ENCODE results near the gene LAMA2. TPM values are rescaled to one million over a fixed set of nuclear protein-coding genes. Genes with fewer than 3 reads are reported as not detected.

Gene LAMA2
- polyA plus RNA-seq, 1 donor from 2014 or later, result 0.05 TPM

DNA sequence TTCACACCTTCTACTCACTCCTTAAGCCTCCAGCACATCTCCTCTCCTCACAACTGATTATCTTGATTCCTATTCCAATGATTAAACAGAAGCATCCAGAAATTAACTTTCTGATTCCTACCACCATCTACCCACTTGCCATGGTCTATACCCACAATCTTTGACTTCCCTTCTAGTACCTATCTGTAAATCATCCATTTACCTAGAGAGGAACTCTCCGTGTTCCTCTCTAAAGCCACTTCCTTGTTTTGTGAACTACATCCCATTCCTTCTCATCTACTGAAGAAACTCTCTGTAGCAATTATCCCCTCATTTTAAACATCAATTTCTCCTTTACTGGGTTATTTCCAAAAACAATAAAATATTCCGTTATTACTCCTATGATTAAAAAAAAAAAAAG lies 659.8 kb downstream of the LAMA2 start:
- Mint-ChIP-seq H3K36me3 (peaks cover 1% of the 10 kb centered on the region), H3K4me1 (no peaks in the 10 kb centered on the region), H3K27ac (no peak overlapping the region), H3K4me3 (no peak overlapping the region), H3K27me3 (peaks cover 3% of the 10 kb centered on the region), H3K9me3 (no peaks in the 10 kb centered on the region)

DNA sequence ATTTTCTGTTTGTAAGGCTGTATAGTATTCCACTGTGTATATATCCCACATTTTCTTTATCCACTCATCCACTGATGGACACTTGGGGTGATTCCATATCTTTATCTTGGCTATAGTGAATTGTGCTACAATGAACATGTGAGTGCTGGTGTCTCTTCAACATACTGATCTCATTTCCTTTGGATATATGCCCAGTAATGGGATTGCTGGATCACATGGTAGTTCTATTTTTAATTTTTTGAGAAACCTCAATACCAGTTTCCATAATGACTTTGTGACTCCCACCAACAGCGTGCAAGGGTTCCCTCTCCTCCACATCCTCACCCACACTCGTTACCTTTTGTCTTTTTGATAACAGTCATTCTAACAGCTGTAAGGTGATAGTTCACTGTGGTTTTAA lies 661.0 kb downstream of the LAMA2 start:
- Mint-ChIP-seq H3K27ac (no peak overlapping the region), H3K36me3 (peaks cover 1% of the 10 kb centered on the region), H3K4me3 (no peak overlapping the region), H3K9me3 (no peaks in the 10 kb centered on the region), H3K27me3 (peaks cover 3% of the 10 kb centered on the region), H3K4me1 (no peaks in the 10 kb centered on the region)

GRCh38 chr6:129544892-129545612 lies 662.1 kb downstream of the LAMA2 start:
- H3K4me3 Mint-ChIP-seq, result no peak overlapping the region
- H3K36me3 Mint-ChIP-seq, result peaks cover 1% of the 10 kb centered on the region

GRCh38 chr6:129546702-129547101 lies 663.8 kb downstream of the LAMA2 start:
- Mint-ChIP-seq H3K4me1 (no peaks in the 10 kb centered on the region), H3K27me3 (peaks cover 3% of the 10 kb centered on the region), H3K4me3 (no peak overlapping the region), H3K36me3 (no peaks in the 10 kb centered on the region), H3K9me3 (no peaks in the 10 kb centered on the region), H3K27ac (no peak overlapping the region)

More at GRCh38 chr6:129544892-129545612, 662.1 kb downstream of the LAMA2 start:
- Mint-ChIP-seq H3K27ac (no peak overlapping the region), H3K27me3 (peaks cover 3% of the 10 kb centered on the region), H3K9me3 (no peaks in the 10 kb centered on the region), H3K4me1 (no peaks in the 10 kb centered on the region)

GRCh38 chr6:129551486-129551885 lies 668.5 kb downstream of the LAMA2 start:
- H3K4me1 Mint-ChIP-seq, result no peaks in the 10 kb centered on the region
- H3K4me3 Mint-ChIP-seq, result no peak overlapping the region
- H3K27ac Mint-ChIP-seq, result no peak overlapping the region
- H3K36me3 Mint-ChIP-seq, result no peaks in the 10 kb centered on the region
- H3K9me3 Mint-ChIP-seq, result peaks cover 0 to 4% (median 0%) of the 10 kb centered on the region in 3 donors
- H3K27me3 Mint-ChIP-seq, result peaks cover 3% of the 10 kb centered on the region

DNA sequence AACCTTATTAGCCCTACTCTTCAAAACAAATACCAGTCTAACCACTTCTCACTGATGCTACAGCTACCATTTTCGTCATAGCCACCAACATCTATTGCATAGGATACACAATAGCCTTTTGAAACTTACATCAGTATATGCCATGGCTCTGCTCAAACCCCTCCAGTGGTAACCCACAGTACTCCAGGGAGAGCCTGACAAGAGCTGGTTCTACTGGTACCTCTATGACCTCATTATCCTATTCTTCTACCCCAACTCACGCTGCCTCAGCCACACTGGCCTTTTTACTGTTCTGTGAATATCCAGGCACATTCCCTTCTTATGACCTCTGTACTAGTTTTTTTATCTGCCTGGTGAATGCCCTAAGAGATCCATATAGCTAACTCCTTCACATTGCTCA lies 669.5 kb downstream of the LAMA2 start:
- Mint-ChIP-seq H3K9me3 (peaks cover 0 to 4% (median 0%) of the 10 kb centered on the region in 3 donors), H3K27ac (no peak overlapping the region)

GRCh38 chr6:129555206-129555832 lies 672.4 kb downstream of the LAMA2 start:
- H3K27ac Mint-ChIP-seq, result no peak overlapping the region
- no peaks in the 10 kb centered on the region for H3K36me3 Mint-ChIP-seq

More for the DNA sequence above, 669.5 kb downstream of the LAMA2 start:
- Mint-ChIP-seq H3K27me3 (peaks cover 3% of the 10 kb centered on the region), H3K36me3 (no peaks in the 10 kb centered on the region), H3K4me3 (no peak overlapping the region), H3K4me1 (no peaks in the 10 kb centered on the region)

DNA sequence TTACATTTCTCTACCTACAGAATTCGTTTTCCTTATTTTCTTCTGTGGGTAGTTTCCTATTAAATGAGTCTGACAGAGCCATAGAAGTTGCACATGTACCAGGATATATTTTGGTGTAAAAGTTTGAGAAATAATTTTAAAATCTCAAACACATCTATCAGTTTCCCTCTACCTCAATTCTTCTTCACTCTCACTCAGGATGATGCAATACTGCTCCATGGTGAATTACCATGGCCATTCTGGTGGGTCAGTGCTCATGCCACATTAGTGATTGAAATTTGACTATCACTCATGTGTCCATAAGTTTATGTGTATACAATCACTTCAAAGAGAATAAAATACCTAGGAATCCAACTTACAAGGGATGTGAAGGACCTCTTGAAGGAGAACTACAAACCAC lies 675.3 kb downstream of the LAMA2 start:
- Mint-ChIP-seq H3K4me1 (no peaks in the 10 kb centered on the region), H3K4me3 (no peak overlapping the region), H3K36me3 (no peaks in the 10 kb centered on the region), H3K9me3 (peaks cover 0 to 2% (median 2%) of the 10 kb centered on the region in 3 donors), H3K27ac (no peak overlapping the region), H3K27me3 (peaks cover 5% of the 10 kb centered on the region)

More at GRCh38 chr6:129555206-129555832, 672.4 kb downstream of the LAMA2 start:
- Mint-ChIP-seq H3K4me3 (no peak overlapping the region), H3K27me3 (peaks cover 5% of the 10 kb centered on the region), H3K9me3 (peaks cover 0 to 4% (median 2%) of the 10 kb centered on the region in 3 donors), H3K4me1 (no peaks in the 10 kb centered on the region)

DNA sequence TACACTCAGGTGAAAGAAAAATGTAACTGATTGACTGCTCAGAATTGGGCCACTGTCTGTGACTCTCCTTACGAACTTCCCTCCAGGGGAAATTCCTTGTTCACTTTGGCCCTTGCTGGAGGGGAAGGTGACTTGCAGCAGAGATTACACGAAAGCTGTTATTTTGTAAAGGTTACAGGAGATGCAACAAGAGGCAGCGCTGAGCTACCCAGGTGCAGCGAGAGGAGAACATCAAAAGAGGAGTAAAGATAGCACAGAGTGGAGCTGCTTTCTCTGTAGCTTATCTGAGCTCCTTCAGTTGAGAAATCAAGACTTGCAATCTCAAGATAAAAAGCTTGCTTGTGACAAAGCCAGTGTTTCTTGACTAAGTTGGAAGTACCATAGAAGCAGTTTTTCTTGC lies 682.4 kb downstream of the LAMA2 start:
- Mint-ChIP-seq H3K27ac (no peak overlapping the region), H3K36me3 (peaks cover 3% of the 10 kb centered on the region), H3K4me3 (no peak overlapping the region), H3K9me3 (peaks cover 0 to 4% (median under 1%) of the 10 kb centered on the region in 3 donors), H3K4me1 (no peaks in the 10 kb centered on the region), H3K27me3 (peaks cover 2% of the 10 kb centered on the region)

- Mint-ChIP-seq H3K27me3 (peaks cover 2% of the 10 kb centered on the region), H3K9me3 (peaks cover 0 to 4% (median 4%) of the 10 kb centered on the region in 3 donors), H3K4me3 (no peak overlapping the region), H3K36me3 (peaks cover 6% of the 10 kb centered on the region), H3K27ac (no peak overlapping the region), H3K4me1 (no peaks in the 10 kb centered on the region)
These were observed 682.9 kb downstream of the LAMA2 start for GRCh38 chr6:129565811-129566210.
